Endothelial cell of umbilical vein (primary cell): ENCODE results near the gene CHCHD2. TPM values are rescaled to one million over a fixed set of nuclear protein-coding genes. Genes with fewer than 3 reads are reported as not detected.
"Not testable (repeated sequence)": the region's sequence is repeated elsewhere in the genome, so short reads cannot be mapped to it uniquely, and the experiment has no call there.

Source experiments
- BruUV-seq: library from RNA; stranded (reverse); fragments of 400-500 nt; replicated peaks from 2 replicates; lab custom pipeline; 2021; lab: Mats Ljungman, UMichigan
- CTCF ChIA-PET: fragments of 300-600, 350-600 bp; sonication (Branson Sonifier 250); formaldehyde crosslinking; loops from one replicate; lab custom pipeline; 2021; ENCODE audit warnings: antibody characterized with exemption, inconsistent platforms; lab: Charles Lee
- POLR2A ChIA-PET: fragments of 300-600, 350-600 bp; sonication (Branson Sonifier 250); formaldehyde crosslinking; loops from one replicate; lab custom pipeline; 2021; ENCODE audit warnings: antibody characterized with exemption, inconsistent platforms; lab: Charles Lee
- DNase-seq: peaks from one replicate; pipeline ENCODE4 v3.0.0-alpha.2; 2011; ENCODE audit warnings: low read depth, low spot score
- FAIRE-seq: peaks from 2 replicates; lab custom pipeline; 2011; peaks lifted over from hg19 to GRCh38; lab: Jason Lieb, UNC
- H2AFZ ChIP-seq: 2 replicates; pipeline ENCODE4 v1.6.0; 2012; ENCODE audit warnings: low read depth, low read length, control low read depth, inconsistent platforms
- H3K27ac ChIP-seq: 2 replicates; pipeline ENCODE4 v1.5.1; 2011; ENCODE audit warnings: low read depth, mild to moderate bottlenecking, control low read depth, low read length, moderate library complexity; ENCODE audit not compliant: insufficient read depth
- H3K27me3 ChIP-seq, 2 experiments: 2 replicates each; pipeline versions ENCODE4 v1.6.0 to v1.6.1; 2011; ENCODE audit warnings: low read length in 2 of 2, mixed read lengths in 1 of 2; ENCODE audit not compliant: control insufficient read depth in 2 of 2, insufficient read depth in 2 of 2
- H3K36me3 ChIP-seq, 2 experiments: 2 replicates in 1 of 2; 3 replicates in 1 of 2; pipeline ENCODE4 v1.5.1; 2011; ENCODE audit warnings: low read length in 2 of 2, mild to moderate bottlenecking in 1 of 2, moderate library complexity in 1 of 2; ENCODE audit not compliant: control insufficient read depth in 2 of 2, insufficient read depth in 2 of 2; ENCODE audit errors: extremely low read depth in 1 of 2
- H3K4me1 ChIP-seq: 3 replicates; pipeline ENCODE4 v1.5.1; 2011; ENCODE audit warnings: mild to moderate bottlenecking, low read length; ENCODE audit not compliant: control insufficient read depth, insufficient read depth; ENCODE audit errors: extremely low read depth
- H3K4me2 ChIP-seq: 2 replicates; pipeline ENCODE4 v1.6.1; 2011; ENCODE audit warnings: low read length, control low read depth, mixed read lengths; ENCODE audit not compliant: insufficient read depth
- H3K4me3 ChIP-seq, 3 experiments: fragments of 200-600 bp in 1 of 3; sonication (generic), shearing (Covaris generic) in 1 of 3; replicated peaks in 1 of 3; 2 replicates each; pipeline ENCODE4 v1.5.1; 2011 to 2016; ENCODE audit warnings: control low read depth in 3 of 3, low read length in 3 of 3, mild to moderate bottlenecking in 2 of 3, inconsistent platforms in 1 of 3, low read depth in 1 of 3, moderate library complexity in 1 of 3; ENCODE audit not compliant: insufficient read depth in 1 of 3
- H3K79me2 ChIP-seq: 2 replicates; pipeline ENCODE4 v1.6.0; 2012; ENCODE audit warnings: low read length, inconsistent platforms; ENCODE audit not compliant: control insufficient read depth, insufficient read depth
- H3K9ac ChIP-seq: replicated peaks from 2 replicates; pipeline ENCODE3; 2011; ENCODE audit warnings: low read length, control low read depth; ENCODE audit not compliant: insufficient read depth; ENCODE audit errors: extremely low read depth
- H3K9me1 ChIP-seq: replicated peaks from 3 replicates; pipeline ENCODE4 v1.6.0; 2011; ENCODE audit warnings: mild to moderate bottlenecking, low read length; ENCODE audit not compliant: control insufficient read depth, insufficient read depth; ENCODE audit errors: extremely low read depth
- H3K9me3 ChIP-seq: replicated peaks from 2 replicates; pipeline ENCODE4 v1.5.1; 2012; ENCODE audit warnings: low read length, inconsistent platforms; ENCODE audit not compliant: control insufficient read depth, insufficient read depth
- H4K20me1 ChIP-seq: replicated peaks from 2 replicates; pipeline ENCODE3; 2011; ENCODE audit warnings: mild to moderate bottlenecking, low read length; ENCODE audit not compliant: control insufficient read depth, insufficient read depth; ENCODE audit errors: extremely low read depth
- CTCF ChIP-seq, 2 donors: IDR thresholded peaks; 1 replicate in 1 of 2; 2 replicates in 1 of 2; pipeline ENCODE4 v1.5.1; 2011; ENCODE audit warnings: low read length in 2 of 2, mild to moderate bottlenecking in 2 of 2, moderate library complexity in 2 of 2, control low read depth in 1 of 2, inconsistent platforms in 1 of 2, low read depth in 1 of 2; ENCODE audit not compliant: insufficient read depth in 1 of 2; ENCODE audit errors: extremely low read depth in 1 of 2
- EZH2 ChIP-seq: IDR thresholded peaks from 2 replicates; pipeline ENCODE4 v1.6.1; 2012; ENCODE audit warnings: borderline replicate concordance, low read depth, mild to moderate bottlenecking, moderate library complexity, low read length, inconsistent platforms; ENCODE audit not compliant: severe bottlenecking
- FOS ChIP-seq: IDR thresholded peaks from 2 replicates; pipeline ENCODE4 v1.6.1; 2011; ENCODE audit warnings: mild to moderate bottlenecking, low read length, moderate library complexity, borderline replicate concordance; ENCODE audit not compliant: insufficient read depth
- POLR2A ChIP-seq: IDR thresholded peaks from 2 replicates; pipeline ENCODE4 v1.6.1; 2012; ENCODE audit warnings: low read depth, mild to moderate bottlenecking, control low read depth, low read length
- POLR2AphosphoS5 ChIP-seq: IDR thresholded peaks from 2 replicates; pipeline ENCODE4 v1.6.1; 2012; ENCODE audit warnings: low read depth, mild to moderate bottlenecking, control low read depth, low read length, moderate library complexity; ENCODE audit not compliant: insufficient read depth
- dilution Hi-C: fragments of 300-500 bp; cut with MboI; formaldehyde crosslinking; loops from one replicate; pipeline ENCODE4 v1.15.0; 2019; ENCODE audit warnings: low sequenced_read_pairs; ENCODE audit not compliant: extremely low pct_ligation_motif_present
- intact Hi-C: fragments of 100-400 bp; cut with micrococcal nuclease; formaldehyde crosslinking; loops from one replicate; pipeline ENCODE4 v1.10.0; 2022
- polyA plus RNA-seq, 4 experiments: library from polyadenylated mRNA; depleted of rRNA in 3 of 4; stranded (reverse) in 3 of 4; unstranded in 1 of 4; fragments of >200 nt; gene quantifications; 2 replicates each; pipeline versions ENCODE4 v1.2.1 to v1.2.3, GENCODE V29; 2011 to 2012; ENCODE audit warnings: missing spikeins in 1 of 4
- total RNA-seq: library from RNA; stranded (reverse); gene quantifications from 2 replicates; pipeline ENCODE4 v1.2.3, GENCODE V29; 2021

The CHCHD2 gene
- total and polyA plus RNA-seq, 2 donors (not counting 3 experiments of a cell fraction or from before 2014, with no cell fraction given), result 368 to 616 TPM

DNA sequence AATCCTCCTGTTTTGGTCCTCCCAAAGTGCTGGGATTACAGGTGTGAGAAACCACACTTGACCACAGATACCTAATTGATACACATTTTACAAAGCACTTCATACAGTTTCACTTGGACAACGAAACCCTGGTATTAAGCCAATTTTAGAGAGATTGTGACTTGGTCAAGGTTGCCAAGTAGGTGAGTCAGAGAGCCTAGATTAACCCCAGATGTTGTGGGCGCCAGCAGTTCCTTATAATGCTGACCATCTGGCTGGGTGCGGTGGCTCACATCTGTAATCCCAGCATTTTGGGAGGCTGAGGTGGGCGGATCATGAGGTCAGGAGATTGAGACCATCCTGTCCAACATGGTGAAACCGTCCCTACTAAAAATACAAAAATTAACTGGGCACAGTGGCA, 8.6 kb downstream of the CHCHD2 start:
- TF ChIP-seq FOS (no peak), POLR2A (no peak), POLR2AphosphoS5 (no peak)
- no peaks in the 10 kb centered on the region for H3K27me3 ChIP-seq
- CTCF ChIA-PET, result interaction anchor here (0.8 kb wide), 1 partner anchor 9 kb away, joined by 3 read pairs; the partner anchor contains the start of gene CHCHD2
- no peaks in the 10 kb centered on the region for H3K79me2 ChIP-seq
- POLR2A ChIA-PET, result no interaction called here
- no peaks in the 10 kb centered on the region for H3K9me3 ChIP-seq
- dilution Hi-C loops, result no loop called here
- DNase-seq (peak; percentile 15), FAIRE-seq (no peak)
- no peaks in the 10 kb centered on the region for H4K20me1 ChIP-seq
- no peak overlapping the region for H3K9ac ChIP-seq
- intact Hi-C loops, result no loop called here
- no peak overlapping the region for H2AFZ ChIP-seq
- H3K27ac ChIP-seq, result no peak overlapping the region
- no peak overlapping the region for H3K4me3 ChIP-seq
- peaks cover 6 to 12% of the 10 kb centered on the region in 2 experiments for H3K36me3 ChIP-seq
- BruUV-seq, result no TSS peak
- H3K4me2 ChIP-seq, result no peak overlapping the region
- no peaks in the 10 kb centered on the region for H3K9me1 ChIP-seq
- H3K4me1 ChIP-seq, result peaks cover 1% of the 10 kb centered on the region

GRCh38 chr7:56092789-56093531, 13.3 kb downstream of the CHCHD2 start, which contains the start of gene PHKG1:
PHKG1 (minus strand) TSS chr7:56092952; CDS start chr7:56088941, 4,011 bp downstream.
- FAIRE-seq (peak; percentile 88), DNase-seq (peak; percentile 80)
- BruUV-seq, result no TSS peak
- H4K20me1 ChIP-seq, result no peaks in the 10 kb centered on the region
- H3K27ac ChIP-seq, result no peak within 1 kb of the TSS
- H3K9ac ChIP-seq, result no peak within 1 kb of the TSS
- H3K4me3 ChIP-seq, result no peak within 1 kb of the TSS
- dilution Hi-C loops (no loop called here), intact Hi-C loops (loop anchor here (1.0 to 2.0 kb wide), 2 partner anchors 14 to 88 kb away; no protein-coding TSS in a partner anchor)
- H2AFZ ChIP-seq, result no peak within 1 kb of the TSS
- no peaks in the 10 kb centered on the region for H3K27me3 ChIP-seq
- peaks cover 3% of the 10 kb centered on the region for H3K4me1 ChIP-seq
- no peaks in the 10 kb centered on the region for H3K9me3 ChIP-seq
- ChIA-PET CTCF (interaction anchor here (0.6 to 2.8 kb wide), 18 partner anchors 8 to 812 kb away, joined by 3 to 49 read pairs (median 6); partner anchors contain the start of genes CHCHD2, NIPSNAP2 and SUMF2), POLR2A (interaction anchor here (0.9 to 1.1 kb wide), 2 partner anchors 13 to 128 kb away, joined by 3 to 7 read pairs; partner anchors contain the start of gene CHCHD2)
- no peaks in the 10 kb centered on the region for H3K79me2 ChIP-seq
- no peaks in the 10 kb centered on the region for H3K9me1 ChIP-seq
- TF ChIP-seq POLR2A (no peak), CTCF (IDR thresholded peaks at IDR 0.05; ENCODE audit: extremely low read depth in 1 of 2, insufficient read depth in 1 of 2, low read depth in 1 of 2, low read length in 2 of 2) (peak; percentile 36 to 74), EZH2 (no peak)
- no peaks in the 10 kb centered on the region for H3K36me3 ChIP-seq
- H3K4me2 ChIP-seq, result peak within 1 kb of the TSS; percentile 42

GRCh38 chr7:56092388-56092787, 13.9 kb downstream of the CHCHD2 start:
- H3K27ac ChIP-seq, result not testable (repeated sequence)
- POLR2A ChIA-PET, result interaction anchor here (0.9 to 1.1 kb wide), 2 partner anchors 14 to 128 kb away, joined by 3 to 7 read pairs; partner anchors contain the start of gene CHCHD2

More at GRCh38 chr7:56092388-56092787, 13.9 kb downstream of the CHCHD2 start:
- FAIRE-seq, H3K4me3 ChIP-seq, H3K27me3 ChIP-seq, H2AFZ ChIP-seq, DNase-seq, H4K20me1 ChIP-seq, H3K9ac ChIP-seq, H3K9me3 ChIP-seq, H3K4me1 ChIP-seq, H3K79me2 ChIP-seq, H3K36me3 ChIP-seq, H3K9me1 ChIP-seq, BruUV-seq, dilution Hi-C loops: not testable (repeated sequence)
- intact Hi-C loops, result loop anchor here (2.0 kb wide), 1 partner anchor 14 kb away; no protein-coding TSS in a partner anchor
- peak overlapping the region; percentile 42 for H3K4me2 ChIP-seq
- CTCF ChIA-PET, result interaction anchor here (0.9 to 2.8 kb wide), 17 partner anchors 9 to 811 kb away, joined by 3 to 49 read pairs (median 7); partner anchors contain the start of genes CHCHD2, NIPSNAP2 and SUMF2
